GM12878 (cell line): ENCODE results near the gene ADCY1.

Source experiments
- E2F4 ChIP-seq: IDR thresholded peaks from 2 replicates; pipeline ENCODE4 v1.6.1; 2012; ENCODE audit warnings: low read depth, low read length, improper control_type of control experiment
- GABPA ChIP-seq: IDR thresholded peaks from 2 replicates; pipeline ENCODE4 v1.6.1; 2014; ENCODE audit warnings: antibody characterized with exemption, low read depth, mild to moderate bottlenecking, inconsistent platforms
- MEF2A ChIP-seq: IDR thresholded peaks from 2 replicates; pipeline ENCODE4 v1.6.1; 2011; ENCODE audit warnings: low read depth, mild to moderate bottlenecking, low read length, moderate library complexity; ENCODE audit not compliant: insufficient read depth
- TF ChIP-seq, protein P1 (sequence below), 3 experiments: IDR thresholded peaks in 2 of 3; conservative IDR thresholded peaks in 1 of 3; 2 replicates each; pipeline ENCODE4 v1.5.1; 2011; ENCODE audit warnings: low read depth in 3 of 3, low read length in 3 of 3, mild to moderate bottlenecking in 3 of 3, control low read depth in 2 of 3, moderate library complexity in 2 of 3, inconsistent platforms in 1 of 3, mixed read lengths in 1 of 3; ENCODE audit not compliant: control insufficient read depth in 2 of 3, insufficient read depth in 1 of 3; ENCODE audit errors: extremely low read depth in 1 of 3

GRCh38 chr7:45578022-45578421, 3.9 kb downstream of the ADCY1 start:
- TF ChIP-seq, protein P1, sequence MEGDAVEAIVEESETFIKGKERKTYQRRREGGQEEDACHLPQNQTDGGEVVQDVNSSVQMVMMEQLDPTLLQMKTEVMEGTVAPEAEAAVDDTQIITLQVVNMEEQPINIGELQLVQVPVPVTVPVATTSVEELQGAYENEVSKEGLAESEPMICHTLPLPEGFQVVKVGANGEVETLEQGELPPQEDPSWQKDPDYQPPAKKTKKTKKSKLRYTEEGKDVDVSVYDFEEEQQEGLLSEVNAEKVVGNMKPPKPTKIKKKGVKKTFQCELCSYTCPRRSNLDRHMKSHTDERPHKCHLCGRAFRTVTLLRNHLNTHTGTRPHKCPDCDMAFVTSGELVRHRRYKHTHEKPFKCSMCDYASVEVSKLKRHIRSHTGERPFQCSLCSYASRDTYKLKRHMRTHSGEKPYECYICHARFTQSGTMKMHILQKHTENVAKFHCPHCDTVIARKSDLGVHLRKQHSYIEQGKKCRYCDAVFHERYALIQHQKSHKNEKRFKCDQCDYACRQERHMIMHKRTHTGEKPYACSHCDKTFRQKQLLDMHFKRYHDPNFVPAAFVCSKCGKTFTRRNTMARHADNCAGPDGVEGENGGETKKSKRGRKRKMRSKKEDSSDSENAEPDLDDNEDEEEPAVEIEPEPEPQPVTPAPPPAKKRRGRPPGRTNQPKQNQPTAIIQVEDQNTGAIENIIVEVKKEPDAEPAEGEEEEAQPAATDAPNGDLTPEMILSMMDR (IDR thresholded peaks at IDR 0.05 in 2 of 3, conservative IDR thresholded peaks at IDR 0.05 in 1 of 3; ENCODE audit: control insufficient read depth in 2 of 3, extremely low read depth in 1 of 3, insufficient read depth in 1 of 3, low read depth in 3 of 3, low read length in 3 of 3) = no peak
- TF ChIP-seq MEF2A = no peak
- TF ChIP-seq GABPA = no peak
- no peak for TF ChIP-seq E2F4
